ENCODE measurements around the gene ATP8A2. TPM values are rescaled to one million over a fixed set of nuclear protein-coding genes. Genes with fewer than 3 reads are reported as not detected.

The ATP8A2 gene
- total and polyA plus RNA-seq, 9 donors: 0.23 to 0.95 (median 0.35) TPM

GRCh38 chr13:25469169-25469525 lies 97.4 kb downstream of the ATP8A2 start:
- 5 to 7% (median 5%) methylated on average over 18 to 20 of the region's 20 CpGs for WGBS, 3 donors

GRCh38 chr13:25473864-25474263 lies 102.1 kb downstream of the ATP8A2 start:
- TF ChIP-seq POLR2A (IDR thresholded peaks at IDR 0.05) (no peak), CTCF (IDR thresholded peaks at IDR 0.05) (no peak), EP300 (IDR thresholded peaks at IDR 0.05) (no peak)

More at GRCh38 chr13:25469169-25469525, 97.4 kb downstream of the ATP8A2 start:
- Histone ChIP-seq H3K4me3 (no peak overlapping the region), H3K36me3 (no peaks in the 10 kb centered on the region), H3K4me1 (ENCODE audit: insufficient read depth) (no peaks in the 10 kb centered on the region), H3K27ac (no peak overlapping the region), H3K9me3 (no peaks in the 10 kb centered on the region), H3K27me3 (no peaks in the 10 kb centered on the region)
- TF ChIP-seq EP300 (IDR thresholded peaks at IDR 0.05) (no peak), POLR2A (IDR thresholded peaks at IDR 0.05) (no peak), CTCF (IDR thresholded peaks at IDR 0.05) (no peak)
- no peak for DNase-seq
- intact Hi-C loops (cut with DNase I): no loop called here

GRCh38 chr13:25478186-25478585 lies 106.4 kb downstream of the ATP8A2 start:
- Histone ChIP-seq H3K27me3 (no peaks in the 10 kb centered on the region), H3K4me1 (ENCODE audit: insufficient read depth) (no peaks in the 10 kb centered on the region), H3K9me3 (no peaks in the 10 kb centered on the region), H3K4me3 (no peak overlapping the region), H3K36me3 (no peaks in the 10 kb centered on the region), H3K27ac (no peak overlapping the region)
- TF ChIP-seq POLR2A (IDR thresholded peaks at IDR 0.05) (no peak), EP300 (IDR thresholded peaks at IDR 0.05) (no peak), CTCF (IDR thresholded peaks at IDR 0.05) (no peak)
- intact Hi-C loops (cut with DNase I): no loop called here
- no peak for DNase-seq
- 71 to 87% (median 86%) methylated on average over 1 of the region's 1 CpG for WGBS, 3 donors

More at GRCh38 chr13:25473864-25474263, 102.1 kb downstream of the ATP8A2 start:
- no peaks in the 10 kb centered on the region for H3K9me3 ChIP-seq
- intact Hi-C loops (cut with DNase I): no loop called here
- no peaks in the 10 kb centered on the region for H3K27me3 ChIP-seq
- 17 to 28% (median 17%) methylated on average over 2 of the region's 2 CpGs for WGBS, 3 donors
- DNase-seq: no peak
- no peak overlapping the region for H3K4me3 ChIP-seq
- H3K4me1 ChIP-seq (ENCODE audit: insufficient read depth): no peaks in the 10 kb centered on the region
- no peak overlapping the region for H3K27ac ChIP-seq
- H3K36me3 ChIP-seq: no peaks in the 10 kb centered on the region

GRCh38 chr13:25489238-25489637 lies 117.5 kb downstream of the ATP8A2 start:
- intact Hi-C loops (cut with DNase I): no loop called here
- Histone ChIP-seq H3K27ac (no peak overlapping the region), H3K36me3 (no peaks in the 10 kb centered on the region), H3K4me1 (ENCODE audit: insufficient read depth) (no peaks in the 10 kb centered on the region), H3K27me3 (no peaks in the 10 kb centered on the region), H3K9me3 (no peaks in the 10 kb centered on the region), H3K4me3 (no peak overlapping the region)
- no peak for DNase-seq
- no peak for TF ChIP-seq EP300 (IDR thresholded peaks at IDR 0.05)
- TF ChIP-seq CTCF (IDR thresholded peaks at IDR 0.05): no peak
- TF ChIP-seq POLR2A (IDR thresholded peaks at IDR 0.05): no peak
- 12 to 23% (median 21%) methylated on average over 12 of the region's 12 CpGs for WGBS, 3 donors
